GM23338 (cell line): ENCODE measurements around the gene ITGB2. TPM values are rescaled to one million over a fixed set of nuclear protein-coding genes. Genes with fewer than 3 reads are reported as not detected.

Source experiments
- ATAC-seq: fragments of 200-7000 bp; cut with Tn5 transposase; 3 replicates; pipeline ENCODE4 v1.9.1; 2020
- DNase-seq: peaks from one replicate; pipeline ENCODE4 v3.0.0-alpha.2; 2015; ENCODE audit warnings: low spot score
- H2AFZ ChIP-seq: fragments of 200-600 bp; sonication (generic); 2 replicates; pipeline ENCODE4 v1.8.0; 2016; ENCODE audit warnings: antibody characterized with exemption, mild to moderate bottlenecking, moderate library complexity
- H3F3A ChIP-seq: fragments of 200-600 bp; sonication (generic); replicated peaks from 2 replicates; pipeline ENCODE4 v1.8.0; 2017; ENCODE audit warnings: antibody characterized with exemption, mixed run types, low read depth
- H3K27ac ChIP-seq: fragments of 200-600 bp; sonication (generic); 2 replicates; pipeline ENCODE4 v1.6.1; 2016; ENCODE audit warnings: low read depth
- H3K27me3 ChIP-seq: fragments of 200-600 bp; sonication (generic); 2 replicates; pipeline ENCODE4 v1.8.0; 2016; ENCODE audit warnings: mild to moderate bottlenecking, mixed run types, moderate library complexity; ENCODE audit not compliant: insufficient read depth
- H3K36me3 ChIP-seq: fragments of 200-600 bp; sonication (generic); 2 replicates; pipeline ENCODE4 v1.8.0; 2016; ENCODE audit warnings: mild to moderate bottlenecking; ENCODE audit not compliant: insufficient read depth
- H3K4me1 ChIP-seq: fragments of 200-600 bp; sonication (generic); 2 replicates; pipeline ENCODE4 v1.8.0; 2016; ENCODE audit warnings: mild to moderate bottlenecking, moderate library complexity; ENCODE audit not compliant: insufficient read depth
- H3K4me2 ChIP-seq: fragments of 200-600 bp; sonication (generic); 2 replicates; pipeline ENCODE4 v1.7.1; 2017; ENCODE audit warnings: mixed run types
- H3K4me3 ChIP-seq: fragments of 200-600 bp; sonication (generic); 2 replicates; pipeline ENCODE4 v1.6.1; 2016; ENCODE audit warnings: mixed run types
- H3K79me2 ChIP-seq: fragments of 200-600 bp; sonication (generic); replicated peaks from 2 replicates; pipeline ENCODE4 v1.8.0; 2017; ENCODE audit warnings: mild to moderate bottlenecking; ENCODE audit not compliant: insufficient read depth
- H3K9me2 ChIP-seq: fragments of 200-600 bp; sonication (generic); 2 replicates; pipeline ENCODE4 v1.8.0; 2017; ENCODE audit not compliant: insufficient read depth
- H4K20me1 ChIP-seq: fragments of 200-600 bp; sonication (generic); replicated peaks from 2 replicates; pipeline ENCODE4 v1.8.0; 2017; ENCODE audit warnings: mild to moderate bottlenecking; ENCODE audit not compliant: insufficient read depth
- H3K27ac Mint-ChIP-seq: 2 replicates; pipeline ENCODE4 v1.8.0; 2020; ENCODE audit warnings: inconsistent platforms, mild to moderate bottlenecking, moderate library complexity, mixed read lengths
- H3K27me3 Mint-ChIP-seq: 3 replicates; pipeline ENCODE4 v1.8.0; 2022; ENCODE audit warnings: low read depth, mild to moderate bottlenecking, moderate library complexity, mixed read lengths, inconsistent platforms; ENCODE audit not compliant: insufficient read depth, poor library complexity
- H3K36me3 Mint-ChIP-seq: 3 replicates; pipeline ENCODE4 v1.8.0; 2021; ENCODE audit warnings: low read depth, mild to moderate bottlenecking, inconsistent platforms, moderate library complexity, mixed read lengths
- H3K4me1 Mint-ChIP-seq: 3 replicates; pipeline ENCODE4 v1.8.0; 2020; ENCODE audit warnings: mild to moderate bottlenecking, inconsistent platforms, mixed read lengths
- H3K4me3 Mint-ChIP-seq: 3 replicates; pipeline ENCODE4 v1.8.0; 2021; ENCODE audit warnings: moderate library complexity, mild to moderate bottlenecking, inconsistent platforms, mixed read lengths
- H3K9me3 Mint-ChIP-seq: 3 replicates; pipeline ENCODE4 v1.8.0; 2020; ENCODE audit warnings: moderate library complexity, mild to moderate bottlenecking, inconsistent platforms, mixed read lengths
- CREB1 ChIP-seq: fragments of 250-450 bp; sonication (Bioruptor Pico); IDR thresholded peaks from 2 replicates; pipeline ENCODE4 v1.5.0; 2020; ENCODE audit warnings: low read depth, mild to moderate bottlenecking, moderate library complexity
- CTCF ChIP-seq, 2 experiments: fragments of 200-600 bp in 1 of 2; sonication (generic) in 1 of 2; conservative IDR thresholded peaks; 2 replicates each; pipeline versions ENCODE4 v1.5.1 to v1.6.1; 2016 to 2017; ENCODE audit warnings: antibody characterized with exemption in 2 of 2, low read depth in 2 of 2, mild to moderate bottlenecking in 2 of 2, moderate library complexity in 1 of 2
- ETS1 ChIP-seq: IDR thresholded peaks from 2 replicates; pipeline ENCODE4 v1.6.1; 2016; ENCODE audit warnings: antibody characterized with exemption
- EZH2 ChIP-seq: fragments of 200-600 bp; sonication (generic); IDR thresholded peaks from one replicate; pipeline ENCODE4 v1.8.0; 2017; ENCODE audit warnings: antibody characterized with exemption, mild to moderate bottlenecking, low read depth; ENCODE audit not compliant: unreplicated experiment
- EZH2phosphoT487 ChIP-seq: fragments of 200-600 bp; sonication (generic); IDR thresholded peaks from one replicate; pipeline ENCODE4 v1.8.1; 2018; ENCODE audit warnings: antibody characterized with exemption; ENCODE audit not compliant: unreplicated experiment
- JUNB ChIP-seq: IDR thresholded peaks from one replicate; pipeline ENCODE4 v1.6.1; 2016; ENCODE audit warnings: antibody characterized with exemption; ENCODE audit not compliant: unreplicated experiment
- NANOG ChIP-seq: IDR thresholded peaks from 2 replicates; pipeline ENCODE4 v1.6.1; 2016; ENCODE audit warnings: antibody characterized with exemption, borderline replicate concordance
- POLR2AphosphoS5 ChIP-seq: IDR thresholded peaks from 2 replicates; pipeline ENCODE4 v1.6.1; 2016; ENCODE audit warnings: antibody characterized with exemption, low read depth
- STAT1 ChIP-seq: IDR thresholded peaks from one replicate; pipeline ENCODE4 v1.6.1; 2016; ENCODE audit warnings: antibody characterized with exemption; ENCODE audit not compliant: unreplicated experiment
- ZNF114 ChIP-seq: fragments of 250-450 bp; sonication (Bioruptor Pico); IDR thresholded peaks from 2 replicates; pipeline ENCODE4 v1.5.0; 2020; ENCODE audit warnings: mild to moderate bottlenecking, moderate library complexity
- ZNF331 ChIP-seq: fragments of 250-450 bp; sonication (Bioruptor Pico); IDR thresholded peaks from 2 replicates; pipeline ENCODE4 v1.5.0; 2020; ENCODE audit warnings: low read depth, mild to moderate bottlenecking, moderate library complexity
- ZNF462 ChIP-seq: fragments of 250-450 bp; sonication (Bioruptor Pico); IDR thresholded peaks from 2 replicates; pipeline ENCODE4 v1.5.0; 2020; ENCODE audit warnings: mild to moderate bottlenecking, moderate library complexity
- polyA plus RNA-seq: library from polyadenylated mRNA; unstranded; fragments of >200 nt; fragmentation: Nextera tagmentation; extraction: Ambion mirVana; gene quantifications from 2 replicates; pipeline ENCODE4 v1.2.1, GENCODE V29; 2016
- total RNA-seq: library from RNA; depleted of rRNA; stranded (reverse); fragments of >200 nt; shearing (Covaris generic); gene quantifications from 2 replicates; pipeline ENCODE4 v1.2.3, GENCODE V29; 2014
- TF ChIP-seq, protein P1 (sequence below): IDR thresholded peaks from one replicate; pipeline ENCODE4 v1.6.1; 2018; ENCODE audit warnings: antibody characterized with exemption; ENCODE audit not compliant: unreplicated experiment

Gene ITGB2
- total and polyA plus RNA-seq, 2 experiments from 2014 or later = 0.44 to 0.63 TPM

DNA sequence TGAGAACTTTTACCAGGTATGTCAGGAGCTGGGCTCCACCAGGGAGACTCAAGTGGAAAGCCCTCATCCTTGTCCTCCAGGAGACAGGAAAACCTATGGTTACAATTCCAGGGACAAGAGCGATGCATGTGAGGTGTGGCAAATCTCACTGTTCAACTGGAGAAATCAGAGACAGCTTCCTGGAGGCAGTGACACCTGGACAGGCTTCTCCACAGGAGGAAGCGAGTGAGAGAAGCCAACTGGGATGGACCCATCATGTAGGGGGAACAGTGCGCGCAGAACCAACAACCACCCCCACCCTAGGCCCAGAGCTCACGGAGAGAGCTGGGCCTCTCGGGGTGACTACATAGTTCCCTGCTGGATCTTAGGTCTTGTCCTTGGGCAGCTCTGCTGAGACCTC is 13.6 kb upstream of the ITGB2 start:
- Mint-ChIP-seq H3K4me3 (no peak overlapping the region), H3K9me3 (no peaks in the 10 kb centered on the region), H3K4me1 (peaks cover 24% of the 10 kb centered on the region; the same call in 2 of the 3 replicates), H3K27ac (no peak overlapping the region), H3K36me3 (no peaks in the 10 kb centered on the region), H3K27me3 (peaks cover 53% of the 10 kb centered on the region)
- Histone ChIP-seq H3K27me3 (peaks cover 65% of the 10 kb centered on the region), H3K4me2 (no peak overlapping the region), H3K36me3 (no peaks in the 10 kb centered on the region), H3K9me2 (no peaks in the 10 kb centered on the region), H3K4me3 (no peak overlapping the region), H3K27ac (no peak overlapping the region), H2AFZ (no peak overlapping the region), H3F3A (no peaks in the 10 kb centered on the region; the same call in 1 of the 2 replicates), H3K79me2 (peaks cover 3% of the 10 kb centered on the region; the same call in 1 of the 2 replicates), H4K20me1 (no peaks in the 10 kb centered on the region), H3K4me1 (peaks cover 16% of the 10 kb centered on the region; the same call in 1 of the 2 replicates)
- ATAC-seq (no peak), DNase-seq (no peak)
- TF ChIP-seq STAT1 (no peak), ZNF331 (CRISPR knock-in tag) (no peak), ETS1 (no peak), EZH2 (no peak), POLR2AphosphoS5 (no peak), NANOG (no peak), JUNB (no peak), ZNF462 (CRISPR knock-in tag) (no peak), EZH2phosphoT487 (no peak), ZNF114 (no peak), CTCF (conservative IDR thresholded peaks at IDR 0.05; ENCODE audit: low read depth in 2 of 2) (no peak), CREB1 (CRISPR knock-in tag) (no peak)
- TF ChIP-seq, protein P1, sequence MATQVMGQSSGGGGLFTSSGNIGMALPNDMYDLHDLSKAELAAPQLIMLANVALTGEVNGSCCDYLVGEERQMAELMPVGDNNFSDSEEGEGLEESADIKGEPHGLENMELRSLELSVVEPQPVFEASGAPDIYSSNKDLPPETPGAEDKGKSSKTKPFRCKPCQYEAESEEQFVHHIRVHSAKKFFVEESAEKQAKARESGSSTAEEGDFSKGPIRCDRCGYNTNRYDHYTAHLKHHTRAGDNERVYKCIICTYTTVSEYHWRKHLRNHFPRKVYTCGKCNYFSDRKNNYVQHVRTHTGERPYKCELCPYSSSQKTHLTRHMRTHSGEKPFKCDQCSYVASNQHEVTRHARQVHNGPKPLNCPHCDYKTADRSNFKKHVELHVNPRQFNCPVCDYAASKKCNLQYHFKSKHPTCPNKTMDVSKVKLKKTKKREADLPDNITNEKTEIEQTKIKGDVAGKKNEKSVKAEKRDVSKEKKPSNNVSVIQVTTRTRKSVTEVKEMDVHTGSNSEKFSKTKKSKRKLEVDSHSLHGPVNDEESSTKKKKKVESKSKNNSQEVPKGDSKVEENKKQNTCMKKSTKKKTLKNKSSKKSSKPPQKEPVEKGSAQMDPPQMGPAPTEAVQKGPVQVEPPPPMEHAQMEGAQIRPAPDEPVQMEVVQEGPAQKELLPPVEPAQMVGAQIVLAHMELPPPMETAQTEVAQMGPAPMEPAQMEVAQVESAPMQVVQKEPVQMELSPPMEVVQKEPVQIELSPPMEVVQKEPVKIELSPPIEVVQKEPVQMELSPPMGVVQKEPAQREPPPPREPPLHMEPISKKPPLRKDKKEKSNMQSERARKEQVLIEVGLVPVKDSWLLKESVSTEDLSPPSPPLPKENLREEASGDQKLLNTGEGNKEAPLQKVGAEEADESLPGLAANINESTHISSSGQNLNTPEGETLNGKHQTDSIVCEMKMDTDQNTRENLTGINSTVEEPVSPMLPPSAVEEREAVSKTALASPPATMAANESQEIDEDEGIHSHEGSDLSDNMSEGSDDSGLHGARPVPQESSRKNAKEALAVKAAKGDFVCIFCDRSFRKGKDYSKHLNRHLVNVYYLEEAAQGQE = no peak
